HG03469 (cell line): ENCODE measurements around the gene BABAM2.

Source experiments
- ATAC-seq: cut with Tn5 transposase; IDR thresholded peaks from one replicate; pipeline ENCODE4 v1.9.1; 2021; ENCODE audit warnings: mild to moderate bottlenecking, moderate library complexity, moderate number of reproducible peaks; ENCODE audit not compliant: unreplicated experiment

BABAM2 gene

DNA sequence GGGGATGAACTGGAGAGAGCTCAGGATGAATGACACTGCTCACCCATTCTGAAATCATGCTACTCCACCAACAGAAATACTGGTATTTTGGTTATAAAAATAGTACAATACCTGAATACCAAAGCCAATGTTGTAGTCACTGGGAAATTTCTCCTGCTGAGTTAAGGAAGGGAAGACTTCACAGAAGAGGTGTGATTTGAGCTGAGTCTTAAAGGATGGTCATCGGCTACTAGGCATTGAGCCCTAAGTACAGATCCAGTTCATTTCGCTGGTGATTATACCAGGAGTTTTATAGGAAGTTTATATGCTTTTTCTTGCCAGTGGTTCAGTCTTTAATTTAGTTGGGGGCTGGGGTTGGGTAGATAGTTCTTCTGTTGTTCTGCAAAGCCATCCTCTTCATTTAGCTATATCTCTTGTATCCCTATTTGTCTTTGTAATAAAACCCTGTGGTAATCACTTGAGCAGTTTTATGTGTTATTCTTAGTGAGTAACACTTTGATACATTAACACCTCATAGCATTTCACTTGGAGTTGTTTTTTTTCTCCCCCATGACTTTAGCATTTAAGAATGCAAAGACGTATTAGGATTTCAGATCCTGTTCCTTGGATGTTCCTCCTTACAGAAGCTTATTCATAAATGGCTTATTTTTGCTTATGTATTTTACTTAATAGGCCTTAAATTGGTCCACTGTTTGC is 262.2 kb downstream of the BABAM2 start:
- no peak for ATAC-seq

DNA sequence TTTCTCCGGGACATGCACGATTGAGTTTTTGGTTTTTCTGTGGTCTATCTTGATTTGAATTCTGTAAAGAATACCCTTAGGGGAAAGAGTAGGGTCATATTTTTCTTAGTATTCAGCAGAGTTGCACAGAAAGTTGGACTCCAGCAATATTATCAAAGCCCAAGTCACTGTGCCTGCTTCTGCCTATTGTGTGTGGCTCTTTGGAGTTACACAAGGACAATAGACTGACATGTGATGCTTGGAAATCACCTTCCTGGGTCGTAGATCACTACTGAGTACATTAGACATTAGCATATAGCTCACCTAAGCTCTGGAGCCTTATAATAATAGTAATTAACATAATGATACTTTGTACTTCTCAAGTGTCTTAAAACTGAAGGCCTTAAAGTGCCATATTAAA is 263.3 kb downstream of the BABAM2 start:
- no peak for ATAC-seq

DNA sequence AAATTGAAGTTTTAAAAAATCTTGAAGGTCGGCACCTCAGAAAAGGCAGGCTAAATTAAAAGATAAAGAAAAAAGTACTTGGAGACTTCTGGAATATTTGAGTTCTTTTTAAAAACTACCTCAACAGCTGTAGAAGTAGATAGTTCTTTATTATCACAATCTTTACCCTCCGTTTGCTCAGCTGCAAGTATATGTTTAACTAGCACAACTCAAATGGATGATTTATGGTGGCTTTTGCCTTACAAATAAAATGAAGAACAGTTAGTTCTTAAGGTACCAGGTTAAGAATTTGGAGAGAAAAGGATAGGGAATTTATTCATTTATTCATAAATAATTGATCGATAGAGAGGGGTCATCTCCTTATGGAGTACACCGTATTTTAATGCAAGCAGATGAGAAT is 264.6 kb downstream of the BABAM2 start:
- ATAC-seq = no peak

DNA sequence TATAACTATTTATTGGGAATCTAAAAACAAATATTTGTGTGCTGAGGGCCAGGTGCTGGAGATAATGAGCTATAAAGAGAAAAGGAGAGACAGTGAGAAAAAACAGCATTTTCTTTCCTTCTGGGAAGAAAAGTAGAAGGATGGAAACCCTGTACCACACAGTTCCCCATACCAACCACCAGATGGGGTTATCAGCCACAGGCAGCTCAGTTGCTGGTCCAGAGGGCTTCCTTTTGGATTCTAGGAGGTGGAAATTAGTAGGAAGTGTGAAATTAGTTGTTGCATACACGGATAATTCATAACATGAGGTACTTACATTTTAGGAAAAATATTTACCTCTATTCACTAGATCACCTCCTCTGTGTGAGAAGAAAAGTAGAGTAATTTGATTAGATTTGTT is 265.1 kb downstream of the BABAM2 start:
- no peak for ATAC-seq

DNA sequence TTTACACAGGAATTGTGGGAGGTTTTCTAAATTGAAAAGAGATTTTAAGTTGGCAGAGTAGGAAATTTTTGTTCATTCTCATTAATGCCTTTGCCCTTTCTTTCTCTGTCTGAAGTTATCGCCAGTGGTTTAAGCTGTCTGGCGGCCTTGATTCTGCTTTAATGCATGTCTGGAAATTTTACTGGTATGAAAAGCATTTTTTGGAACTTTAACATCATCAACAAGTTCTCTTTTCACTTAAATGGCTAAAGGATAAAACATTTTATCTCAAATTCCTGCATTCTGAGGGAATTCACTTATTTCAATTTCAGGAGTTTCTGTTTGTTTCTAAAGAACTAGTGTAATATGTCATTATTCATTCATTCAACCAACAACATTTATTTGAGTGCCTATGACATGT is 268.3 kb downstream of the BABAM2 start:
- ATAC-seq = no peak

DNA sequence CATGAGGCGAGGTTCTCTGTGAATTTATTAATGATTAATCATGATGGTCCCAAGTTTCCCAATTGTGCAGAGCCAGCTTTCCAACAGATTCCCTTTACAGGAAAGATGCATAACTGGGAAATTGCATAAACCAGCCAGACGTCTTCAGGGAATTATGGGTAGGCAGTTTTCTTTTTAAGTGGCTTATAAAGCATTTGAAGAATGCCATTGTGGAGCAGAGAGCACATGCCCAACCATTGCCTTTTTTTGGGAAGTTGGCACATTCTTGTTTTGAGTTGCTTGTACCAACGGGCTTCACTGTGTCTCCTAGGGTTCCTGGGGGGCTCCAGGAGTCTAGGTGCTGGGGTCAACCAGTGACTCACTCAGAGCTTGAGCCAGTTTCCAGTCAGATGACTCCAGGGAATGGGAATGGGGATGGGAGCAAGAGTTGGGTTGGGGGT is 270.5 kb downstream of the BABAM2 start:
- no peak for ATAC-seq

DNA sequence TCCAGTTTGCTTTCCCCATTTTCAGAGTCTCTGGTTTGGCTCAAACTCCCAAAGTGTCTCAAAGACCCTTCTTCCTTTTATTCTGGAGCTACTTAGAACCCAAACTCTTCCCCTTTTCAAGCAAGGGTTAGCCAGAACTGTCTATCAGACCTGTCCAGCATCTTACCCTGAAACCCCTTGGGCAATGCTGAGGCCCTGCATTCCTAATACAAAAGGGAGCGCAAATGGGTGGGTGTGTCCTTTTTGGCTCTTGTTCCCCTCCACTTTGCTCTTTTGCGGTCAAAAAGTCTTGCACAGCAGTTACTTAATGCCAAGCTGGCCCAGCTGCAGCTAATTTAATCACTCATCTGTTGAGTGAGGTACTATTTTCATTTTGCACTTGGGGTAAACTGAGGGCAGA is 270.9 kb downstream of the BABAM2 start:
- ATAC-seq = no peak

DNA sequence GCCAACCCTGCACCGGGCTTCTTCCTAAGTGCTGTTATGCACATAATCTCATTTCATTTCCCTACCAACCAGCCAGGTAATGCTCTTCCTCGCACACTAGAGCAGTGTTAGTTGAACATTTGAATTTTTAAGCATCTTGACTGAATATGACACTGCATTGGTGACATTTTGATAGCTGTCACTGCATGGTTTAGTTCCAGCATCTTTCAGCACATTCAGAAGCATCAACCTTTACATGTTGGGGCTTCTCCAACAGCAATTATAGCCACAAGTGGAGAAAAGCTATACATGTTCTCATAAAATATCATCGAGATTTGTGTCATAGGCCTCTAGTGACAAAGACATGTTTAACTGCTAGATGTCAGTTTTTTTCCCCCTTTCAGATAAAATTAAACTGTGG is 272.0 kb downstream of the BABAM2 start:
- no peak for ATAC-seq

DNA sequence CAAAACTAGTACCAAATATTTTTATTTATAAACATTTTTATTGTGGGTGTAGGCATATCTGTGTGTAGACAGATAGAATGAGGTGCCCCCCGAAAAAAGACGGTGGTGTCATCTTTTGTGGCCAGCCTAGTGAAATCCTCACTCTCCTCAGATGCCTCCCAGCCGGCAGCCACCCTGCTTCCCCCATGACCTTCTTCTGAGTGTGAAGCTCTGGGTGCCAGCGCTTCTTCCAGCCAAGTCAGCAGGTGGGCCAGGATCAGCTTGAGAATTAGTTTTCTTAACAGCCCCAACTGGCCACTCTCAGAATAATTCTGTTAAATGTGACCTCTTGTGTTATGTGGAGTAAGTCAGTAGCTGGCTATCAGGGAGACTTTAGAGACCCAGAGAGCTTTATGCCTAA is 272.5 kb downstream of the BABAM2 start:
- no peak for ATAC-seq

- no peak for ATAC-seq
These were observed 273.2 kb downstream of the BABAM2 start for GRCh38 chr2:28163627-28164279.

- no peak for ATAC-seq
These were observed 273.8 kb downstream of the BABAM2 start for GRCh38 chr2:28164280-28164801.

DNA sequence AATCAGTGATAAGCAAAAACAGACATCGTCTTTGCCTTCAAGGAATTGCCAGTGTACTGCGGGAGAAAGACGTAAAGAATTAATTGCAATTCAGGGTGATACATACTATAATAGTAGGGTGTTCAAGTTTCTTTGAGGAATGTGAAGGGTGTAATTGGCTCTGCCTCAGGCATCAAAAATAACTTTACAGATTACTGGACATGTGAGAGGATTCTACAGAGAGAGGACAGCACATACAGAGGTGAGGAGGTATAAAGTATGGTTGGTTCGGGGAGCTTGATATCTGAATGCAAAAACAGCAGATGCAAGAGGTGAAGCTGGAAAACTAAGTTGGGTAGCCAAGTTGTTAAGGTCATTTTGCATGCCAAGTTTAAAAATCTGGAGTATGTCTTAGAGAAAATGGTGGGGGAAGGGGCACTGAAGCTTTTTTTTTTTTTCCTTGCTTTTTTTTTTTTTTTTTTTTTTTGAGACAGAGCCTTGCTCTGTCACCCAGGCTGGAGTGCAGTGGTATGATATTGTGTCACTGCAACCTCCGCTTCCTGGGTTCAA is 274.6 kb downstream of the BABAM2 start:
- ATAC-seq = no peak

DNA sequence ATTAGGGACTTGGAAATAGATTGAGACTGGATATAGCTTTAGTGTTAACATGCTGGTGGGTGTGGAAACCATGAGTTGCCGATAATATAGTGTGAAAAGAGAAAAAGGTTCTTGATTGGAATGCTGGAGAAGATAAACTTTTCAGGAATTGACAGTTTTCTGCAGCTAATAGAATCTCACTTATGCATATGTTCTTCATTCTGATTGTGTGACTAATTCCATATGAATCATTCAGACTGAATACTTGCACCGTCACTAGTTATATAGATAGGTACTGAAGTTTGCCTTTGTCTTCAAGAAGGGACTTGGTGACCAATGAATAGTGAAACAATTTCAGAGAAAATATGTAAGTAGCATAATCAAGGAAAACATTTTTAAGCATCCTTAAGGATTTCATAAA is 276.4 kb downstream of the BABAM2 start:
- ATAC-seq = no peak

DNA sequence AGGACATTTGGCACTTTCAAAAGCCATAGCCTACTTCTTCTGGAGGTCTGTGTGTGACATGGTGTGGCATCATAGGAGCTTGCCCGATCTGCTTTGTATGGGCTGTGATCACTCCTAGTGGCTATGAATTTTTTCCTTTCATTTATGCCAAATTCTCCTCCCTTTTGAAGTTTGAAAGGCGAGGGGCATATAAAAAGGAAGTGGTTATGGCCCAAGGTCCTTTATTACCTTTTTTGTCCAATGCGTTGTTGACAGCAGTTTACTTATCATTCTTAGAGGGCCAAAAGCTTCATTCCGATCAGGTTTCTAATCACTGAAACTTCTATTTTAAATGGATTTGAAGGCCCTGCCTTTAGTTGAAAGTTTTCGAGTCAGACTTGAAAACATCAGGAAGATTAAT is 277.8 kb downstream of the BABAM2 start:
- ATAC-seq = no peak

- no peak for ATAC-seq
These were observed 279.0 kb downstream of the BABAM2 start for GRCh38 chr2:28169492-28169891.

GRCh38 chr2:28172114-28172898 is 281.8 kb downstream of the BABAM2 start:
- no peak for ATAC-seq

GRCh38 chr2:28173377-28173776 is 282.8 kb downstream of the BABAM2 start:
- ATAC-seq = no peak

- no peak for ATAC-seq
These were observed 283.7 kb downstream of the BABAM2 start for GRCh38 chr2:28174211-28174610.

DNA sequence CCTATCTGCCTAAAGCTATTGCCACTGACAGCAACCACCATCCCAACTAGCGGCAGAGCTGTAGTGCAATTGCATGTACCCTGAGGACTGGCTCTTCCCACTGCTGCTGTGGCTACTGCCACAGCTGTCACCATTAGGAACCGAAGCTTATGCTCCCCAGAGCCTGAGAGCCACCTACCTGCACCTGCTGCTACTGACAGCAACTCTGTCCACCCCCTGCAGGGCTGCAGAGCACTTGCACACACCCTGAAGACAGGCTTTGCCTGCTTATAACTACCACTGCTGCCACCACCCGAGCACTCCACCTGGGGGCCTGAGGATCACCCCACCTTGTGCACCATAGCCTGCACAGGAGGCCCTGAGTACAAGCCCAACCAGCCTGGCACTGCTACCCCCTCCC is 284.5 kb downstream of the BABAM2 start:
- no peak for ATAC-seq

GRCh38 chr2:28178946-28179345 is 288.4 kb downstream of the BABAM2 start:
- no peak for ATAC-seq

DNA sequence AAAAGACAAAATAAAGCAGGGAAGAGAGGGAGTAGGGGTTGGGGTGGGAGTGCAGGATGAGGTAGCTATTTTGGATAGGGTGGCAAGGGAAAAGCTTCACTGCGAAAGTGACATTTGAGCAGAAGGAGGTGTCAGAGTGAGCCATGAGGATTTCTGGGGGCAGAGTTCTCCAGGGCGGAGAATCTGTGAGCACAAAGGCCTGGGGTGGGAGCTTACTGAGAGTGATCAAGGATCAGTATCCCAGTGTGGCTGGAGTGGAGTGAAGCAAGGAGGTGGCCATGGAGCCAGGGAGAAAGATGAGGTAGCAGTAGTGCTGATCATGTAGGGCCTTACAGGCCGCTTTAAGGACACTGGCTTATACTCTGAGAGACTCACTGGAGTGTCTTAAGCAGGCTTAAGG is 291.3 kb downstream of the BABAM2 start:
- ATAC-seq = no peak
